ENCODE results near the gene CELA2B. TPM values are rescaled to one million over a fixed set of nuclear protein-coding genes. Genes with fewer than 3 reads are reported as not detected.
"Not testable (repeated sequence)": the region's sequence is repeated elsewhere in the genome, so short reads cannot be mapped to it uniquely, and the experiment has no call there.

Gene CELA2B
- total RNA-seq, 3 donors from 2014 or later, result not detected

GRCh38 chr1:15457585-15457984 lies 18.3 kb upstream of the CELA2B start:
- Histone ChIP-seq H3K9me3 (no peaks in the 10 kb centered on the region), H3K27ac (no peak overlapping the region), H3K4me3 (no peak overlapping the region), H3K4me1 (no peaks in the 10 kb centered on the region), H3K27me3 (no peaks in the 10 kb centered on the region), H3K36me3 (no peaks in the 10 kb centered on the region)
- TF ChIP-seq, protein P1, sequence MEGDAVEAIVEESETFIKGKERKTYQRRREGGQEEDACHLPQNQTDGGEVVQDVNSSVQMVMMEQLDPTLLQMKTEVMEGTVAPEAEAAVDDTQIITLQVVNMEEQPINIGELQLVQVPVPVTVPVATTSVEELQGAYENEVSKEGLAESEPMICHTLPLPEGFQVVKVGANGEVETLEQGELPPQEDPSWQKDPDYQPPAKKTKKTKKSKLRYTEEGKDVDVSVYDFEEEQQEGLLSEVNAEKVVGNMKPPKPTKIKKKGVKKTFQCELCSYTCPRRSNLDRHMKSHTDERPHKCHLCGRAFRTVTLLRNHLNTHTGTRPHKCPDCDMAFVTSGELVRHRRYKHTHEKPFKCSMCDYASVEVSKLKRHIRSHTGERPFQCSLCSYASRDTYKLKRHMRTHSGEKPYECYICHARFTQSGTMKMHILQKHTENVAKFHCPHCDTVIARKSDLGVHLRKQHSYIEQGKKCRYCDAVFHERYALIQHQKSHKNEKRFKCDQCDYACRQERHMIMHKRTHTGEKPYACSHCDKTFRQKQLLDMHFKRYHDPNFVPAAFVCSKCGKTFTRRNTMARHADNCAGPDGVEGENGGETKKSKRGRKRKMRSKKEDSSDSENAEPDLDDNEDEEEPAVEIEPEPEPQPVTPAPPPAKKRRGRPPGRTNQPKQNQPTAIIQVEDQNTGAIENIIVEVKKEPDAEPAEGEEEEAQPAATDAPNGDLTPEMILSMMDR (IDR thresholded peaks at IDR 0.05), result no peak
- TF ChIP-seq POLR2A (IDR thresholded peaks at IDR 0.05) (no peak), POLR2AphosphoS5 (IDR thresholded peaks at IDR 0.05) (no peak)
- DNase-seq (ENCODE audit: low spot score in 2 of 2), result no peak
- intact Hi-C loops (cut with DNase I; ENCODE audit: low total_unique reads), result no loop called here

GRCh38 chr1:15458388-15458787 lies 17.5 kb upstream of the CELA2B start:
- H3K9me3 ChIP-seq; H3K27me3 ChIP-seq; H3K4me3 ChIP-seq; intact Hi-C loops (cut with DNase I; ENCODE audit: low total_unique reads); H3K36me3 ChIP-seq; DNase-seq (ENCODE audit: low spot score in 2 of 2); H3K27ac ChIP-seq; H3K4me1 ChIP-seq: not testable (repeated sequence)

- Histone ChIP-seq H3K27ac (no peak overlapping the region), H3K36me3 (no peaks in the 10 kb centered on the region), H3K9me3 (no peaks in the 10 kb centered on the region), H3K4me1 (no peaks in the 10 kb centered on the region), H3K4me3 (no peak overlapping the region), H3K27me3 (no peaks in the 10 kb centered on the region)
- TF ChIP-seq POLR2A (IDR thresholded peaks at IDR 0.05) (no peak), POLR2AphosphoS5 (IDR thresholded peaks at IDR 0.05) (no peak)
- TF ChIP-seq, protein P1 (IDR thresholded peaks at IDR 0.05), result no peak
- no peak for DNase-seq (ENCODE audit: low spot score in 2 of 2)
- intact Hi-C loops (cut with DNase I; ENCODE audit: low total_unique reads), result no loop called here
Observed at GRCh38 chr1:15459771-15460707, 15.9 kb upstream of the CELA2B start.

DNA sequence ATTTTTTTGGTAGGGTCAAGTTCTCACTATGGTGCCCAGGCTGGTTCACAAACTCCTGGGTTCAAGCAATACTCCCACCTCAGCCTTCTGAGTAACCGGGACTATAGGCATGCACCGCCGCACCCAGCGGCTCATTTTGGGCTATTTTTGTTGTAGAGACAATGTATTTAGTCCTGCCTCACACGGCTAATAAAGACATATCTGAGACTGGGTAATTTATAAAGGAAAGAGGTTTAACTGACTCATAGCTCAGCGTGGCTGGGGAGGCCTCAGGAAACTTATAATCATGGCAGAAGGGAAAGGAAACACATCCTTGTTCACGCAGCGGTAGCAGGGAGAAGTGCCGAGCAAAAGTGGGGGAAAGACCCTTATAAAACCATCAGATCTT lies 15.2 kb upstream of the CELA2B start:
- Histone ChIP-seq H3K27ac (no peak overlapping the region), H3K4me3 (no peak overlapping the region), H3K4me1 (no peaks in the 10 kb centered on the region), H3K36me3 (no peaks in the 10 kb centered on the region), H3K9me3 (no peaks in the 10 kb centered on the region), H3K27me3 (no peaks in the 10 kb centered on the region)
- DNase-seq (ENCODE audit: low spot score in 2 of 2), result no peak
- intact Hi-C loops (cut with DNase I; ENCODE audit: low total_unique reads), result no loop called here
- TF ChIP-seq POLR2A (IDR thresholded peaks at IDR 0.05) (no peak), POLR2AphosphoS5 (IDR thresholded peaks at IDR 0.05) (no peak)
- TF ChIP-seq, protein P1 (IDR thresholded peaks at IDR 0.05), result no peak

DNA sequence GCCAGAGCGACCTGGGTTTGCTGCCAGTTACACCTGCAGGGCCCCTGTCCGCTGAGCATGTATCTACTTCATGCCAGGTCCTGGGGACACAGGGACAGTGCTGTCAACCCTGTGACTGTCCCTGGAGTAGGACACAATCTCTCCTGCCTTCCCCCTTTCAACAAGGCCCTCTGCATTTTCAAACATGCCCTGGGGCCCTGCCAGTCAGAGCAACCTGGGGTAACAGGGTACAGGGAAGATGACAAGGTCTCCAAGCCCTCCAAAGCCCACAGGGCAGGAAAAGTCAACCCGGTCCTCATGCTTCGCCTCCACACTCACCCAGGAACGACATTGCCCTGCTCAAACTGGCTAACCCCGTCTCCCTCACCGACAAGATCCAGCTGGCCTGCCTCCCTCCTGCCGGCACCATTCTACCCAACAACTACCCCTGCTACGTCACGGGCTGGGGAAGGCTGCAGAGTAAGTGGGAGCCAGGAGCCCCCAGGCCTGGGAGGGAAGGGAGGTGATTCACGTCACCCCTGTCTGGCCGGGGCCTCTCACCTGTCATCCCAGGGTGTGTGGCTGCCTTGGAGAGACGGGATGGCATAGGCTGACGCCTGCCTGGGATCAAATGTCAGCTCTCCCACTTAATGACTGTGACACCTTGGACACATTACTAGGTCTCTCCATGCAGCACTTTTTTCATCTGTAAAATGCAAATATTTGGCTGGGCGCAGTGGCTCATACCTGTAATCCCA lies 12.7 kb upstream of the CELA2B start:
- intact Hi-C loops (cut with DNase I; ENCODE audit: low total_unique reads), result not testable (repeated sequence)

DNA sequence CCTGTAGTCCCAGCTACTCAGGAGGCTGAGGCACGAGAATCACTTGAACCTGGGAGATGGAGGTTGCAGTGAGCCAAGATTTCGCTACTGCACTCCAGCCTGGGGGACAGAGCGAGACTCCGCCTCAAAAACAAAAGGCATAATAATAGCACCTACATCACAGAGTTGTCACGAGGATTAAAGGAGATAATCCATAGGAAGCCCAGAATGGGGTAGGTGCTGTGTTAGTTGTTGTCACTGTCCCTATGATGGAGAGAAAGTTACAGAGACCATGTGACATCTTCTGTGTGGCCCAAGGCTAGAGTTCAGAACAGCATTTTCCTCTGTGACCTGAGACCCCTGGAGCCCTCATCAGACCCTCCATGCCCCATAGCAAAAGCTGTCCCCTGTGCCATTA lies 12.0 kb upstream of the CELA2B start:
- H3K4me1 ChIP-seq; H3K4me3 ChIP-seq; H3K36me3 ChIP-seq; H3K27ac ChIP-seq; intact Hi-C loops (cut with DNase I; ENCODE audit: low total_unique reads); H3K9me3 ChIP-seq; DNase-seq (ENCODE audit: low spot score in 2 of 2); H3K27me3 ChIP-seq: not testable (repeated sequence)

More for the DNA sequence above, 12.7 kb upstream of the CELA2B start:
- not testable (repeated sequence) for DNase-seq (ENCODE audit: low spot score in 2 of 2); H3K27me3 ChIP-seq; H3K4me3 ChIP-seq; H3K36me3 ChIP-seq; H3K4me1 ChIP-seq; H3K9me3 ChIP-seq; H3K27ac ChIP-seq

Measured in breast epithelium (tissue), 4 donors.